ENCODE measurements around the gene GP9.
A peak's percentile ranks its signal among the peaks of the same experiment; 100 is the strongest.

Gene GP9

DNA sequence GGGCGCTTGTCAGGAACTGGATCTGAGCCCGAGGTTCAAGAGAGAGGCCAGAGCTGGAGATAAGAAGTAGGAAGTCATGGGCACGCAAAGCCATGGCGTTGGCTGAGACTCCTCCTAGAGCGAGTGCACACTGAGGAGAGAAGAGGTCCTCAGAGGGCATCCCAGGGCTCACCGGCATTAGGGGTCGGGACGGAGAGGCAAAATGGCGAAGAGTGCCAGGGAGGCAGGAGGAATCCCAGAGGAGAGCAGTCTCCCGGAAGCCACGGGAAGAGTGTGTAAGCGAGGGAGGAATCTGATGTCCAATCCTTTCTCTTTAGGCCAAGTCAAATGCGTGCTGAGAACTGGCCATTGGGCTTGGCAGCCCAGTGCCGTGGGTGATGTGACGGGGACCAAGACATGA lies 35.5 kb upstream of the GP9 start:
- DNase-seq (ENCODE audit: low read depth, low spot score) = no peak
- Histone ChIP-seq H3K4me3 (no peak overlapping the region), H3K27ac (peak overlapping the region; percentile 85; the same call in 1 of the 2 replicates), H3K9me3 (ENCODE audit: low read depth, low read length) (no peaks in the 10 kb centered on the region), H3K36me3 (ENCODE audit: insufficient read depth, low read length) (no peaks in the 10 kb centered on the region), H3K9ac (ENCODE audit: insufficient read length) (no peak overlapping the region)
- TF ChIP-seq FOXP2 (optimal IDR thresholded peaks at IDR 0.05; ENCODE audit: control extremely low read depth, extremely low read length, insufficient read depth) (no peak), EZH2 (IDR thresholded peaks at IDR 0.05) (no peak), POLR2AphosphoS5 (IDR thresholded peaks at IDR 0.05; ENCODE audit: borderline replicate concordance, low read depth, low read length) (no peak)

DNA sequence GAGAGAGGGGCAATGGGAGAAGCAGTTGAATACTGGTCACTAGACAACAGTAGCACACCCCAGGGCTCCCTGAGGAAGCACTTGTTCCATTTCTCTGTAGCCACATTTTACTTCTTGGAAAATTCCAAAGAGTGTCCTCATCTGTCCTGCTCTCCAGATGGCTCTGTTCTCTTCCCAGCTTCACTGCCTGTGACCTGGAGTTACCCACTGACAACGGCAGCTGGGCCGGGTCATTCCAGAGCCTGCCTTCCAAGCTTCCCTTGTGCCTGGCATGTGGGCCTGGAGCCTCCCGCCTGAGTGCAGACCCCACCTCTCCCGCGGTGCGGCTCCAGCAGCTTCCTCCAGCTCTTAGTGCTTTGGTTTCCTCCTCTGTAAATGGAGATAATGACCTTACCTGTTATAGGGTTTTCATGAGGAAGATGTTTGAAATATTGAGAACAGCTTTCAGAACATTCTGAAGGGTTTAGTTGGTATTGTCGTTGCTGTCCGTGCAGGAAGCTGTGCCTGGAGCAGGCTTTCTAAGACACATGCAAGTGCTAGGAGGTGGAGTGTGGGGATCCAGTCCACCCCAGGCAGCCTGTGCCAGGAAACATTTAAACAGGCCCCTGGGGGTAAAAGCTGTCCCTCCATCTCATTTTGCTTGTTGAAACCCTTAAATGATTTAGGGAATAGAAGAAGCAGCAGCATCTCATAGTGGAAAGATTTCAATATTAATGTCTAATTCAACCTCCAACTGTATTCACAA lies 34.7 kb upstream of the GP9 start:
- Histone ChIP-seq H3K9me3 (ENCODE audit: low read depth, low read length) (no peaks in the 10 kb centered on the region), H3K4me3 (peak overlapping the region; percentile 79), H3K36me3 (ENCODE audit: insufficient read depth, low read length) (no peaks in the 10 kb centered on the region), H3K9ac (ENCODE audit: insufficient read length) (peak overlapping the region; percentile 46), H3K27ac (peak overlapping the region; percentile 85)
- TF ChIP-seq POLR2AphosphoS5 (IDR thresholded peaks at IDR 0.05; ENCODE audit: borderline replicate concordance, low read depth, low read length) (no peak), EZH2 (IDR thresholded peaks at IDR 0.05) (no peak), FOXP2 (optimal IDR thresholded peaks at IDR 0.05; ENCODE audit: control extremely low read depth, extremely low read length, insufficient read depth) (no peak)
- peak; percentile 34 for DNase-seq (ENCODE audit: low read depth, low spot score)

DNA sequence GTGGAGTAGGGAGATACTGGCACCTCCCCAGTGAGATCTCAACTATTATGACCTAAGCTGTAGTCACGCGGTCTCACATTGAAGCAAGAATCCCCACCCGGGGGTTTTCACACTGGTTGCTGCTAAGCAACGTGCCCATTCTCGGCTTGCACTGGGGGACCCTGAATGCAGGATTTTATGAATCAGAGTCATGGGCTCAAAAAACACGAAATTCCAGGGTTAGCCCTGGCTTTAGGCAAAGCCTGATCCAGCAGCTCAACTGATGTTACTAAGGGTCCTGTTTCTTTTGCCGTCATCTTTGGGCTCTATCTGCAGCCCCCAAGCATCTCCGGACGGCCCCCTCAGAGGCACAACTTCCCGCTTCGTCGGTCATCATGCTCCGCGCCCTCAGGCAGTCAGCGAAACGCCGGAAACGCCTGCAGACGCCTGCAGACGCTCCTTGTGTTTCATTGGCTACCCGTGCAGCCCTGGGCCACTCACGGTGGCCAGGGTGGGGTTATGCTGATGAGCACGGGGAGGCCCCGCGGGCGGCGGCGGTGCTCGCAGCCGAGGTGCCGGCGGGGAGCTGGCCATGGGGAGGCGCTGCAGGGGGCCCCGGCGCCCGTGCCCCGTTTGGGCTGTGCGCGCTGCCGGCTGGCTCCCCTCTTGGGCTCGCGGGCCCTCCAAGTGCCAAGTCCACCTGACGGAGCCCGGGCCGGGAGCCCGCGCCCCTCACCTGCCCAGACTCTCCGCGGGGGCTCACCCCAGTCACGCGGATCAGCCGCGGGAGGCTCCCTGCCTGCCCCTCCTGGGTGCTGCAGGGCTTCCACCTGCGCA lies 33.6 kb upstream of the GP9 start:
- H3K27ac ChIP-seq = peak overlapping the region; percentile 89
- H3K36me3 ChIP-seq (ENCODE audit: insufficient read depth, low read length) = no peaks in the 10 kb centered on the region
- peak; percentile 84 for TF ChIP-seq POLR2AphosphoS5 (IDR thresholded peaks at IDR 0.05; ENCODE audit: borderline replicate concordance, low read depth, low read length)
- TF ChIP-seq EZH2 (IDR thresholded peaks at IDR 0.05) = no peak
- H3K9ac ChIP-seq (ENCODE audit: insufficient read length) = peak overlapping the region; percentile 77
- peak overlapping the region; percentile 79 for H3K4me3 ChIP-seq
- no peaks in the 10 kb centered on the region for H3K9me3 ChIP-seq (ENCODE audit: low read depth, low read length)
- DNase-seq (ENCODE audit: low read depth, low spot score) = peak; percentile 71

DNA sequence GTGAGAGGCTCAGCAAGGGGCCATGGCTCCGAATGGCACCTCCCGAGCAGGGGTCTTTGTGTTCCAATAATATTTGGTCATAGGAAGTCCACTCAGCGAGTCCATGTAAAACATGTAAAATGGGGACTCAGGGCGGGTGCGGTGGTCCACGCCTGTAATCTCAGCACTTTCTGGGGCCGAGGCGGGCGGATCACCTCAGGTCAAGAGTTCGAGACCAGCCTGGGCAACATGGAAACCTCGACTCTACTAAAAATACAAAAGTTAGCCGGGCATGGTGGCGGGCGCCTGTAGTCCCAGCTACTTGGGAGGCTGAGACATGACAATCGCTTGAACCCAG lies 33.1 kb upstream of the GP9 start:
- Histone ChIP-seq H3K9ac (ENCODE audit: insufficient read length) (peak overlapping the region; percentile 77), H3K27ac (peak overlapping the region; percentile 89), H3K9me3 (ENCODE audit: low read depth, low read length) (no peaks in the 10 kb centered on the region), H3K36me3 (ENCODE audit: insufficient read depth, low read length) (no peaks in the 10 kb centered on the region), H3K4me3 (peak overlapping the region; percentile 79)
- TF ChIP-seq EZH2 (IDR thresholded peaks at IDR 0.05) (no peak), POLR2AphosphoS5 (IDR thresholded peaks at IDR 0.05; ENCODE audit: borderline replicate concordance, low read depth, low read length) (no peak), FOXP2 (optimal IDR thresholded peaks at IDR 0.05; ENCODE audit: control extremely low read depth, extremely low read length, insufficient read depth) (no peak)
- DNase-seq (ENCODE audit: low read depth, low spot score) = no peak

DNA sequence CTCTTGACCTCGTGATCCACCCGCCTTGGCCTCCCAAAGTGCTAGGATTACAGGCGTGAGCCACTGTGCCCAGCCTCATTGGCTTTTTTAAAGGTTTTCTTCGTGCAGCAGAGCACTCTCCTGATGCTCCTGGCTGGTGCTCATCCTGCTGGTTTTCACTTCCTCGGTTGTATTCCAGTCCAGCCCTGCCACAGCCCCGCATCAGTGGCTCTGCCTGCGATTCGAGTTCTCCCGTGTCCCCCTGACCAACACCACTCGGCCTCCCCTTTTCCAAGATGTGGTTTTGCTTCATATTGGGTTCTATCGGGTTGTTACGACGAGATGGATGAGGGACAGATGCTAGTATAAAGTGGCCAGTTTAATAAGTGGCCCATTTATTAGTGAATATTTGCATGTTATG lies 31.7 kb upstream of the GP9 start:
- H3K9ac ChIP-seq (ENCODE audit: insufficient read length) = no peak overlapping the region
- H3K27ac ChIP-seq = no peak overlapping the region
- H3K36me3 ChIP-seq (ENCODE audit: insufficient read depth, low read length) = no peaks in the 10 kb centered on the region
- H3K4me3 ChIP-seq = no peak overlapping the region
- H3K9me3 ChIP-seq (ENCODE audit: low read depth, low read length) = no peaks in the 10 kb centered on the region
- no peak for DNase-seq (ENCODE audit: low read depth, low spot score)
- TF ChIP-seq POLR2AphosphoS5 (IDR thresholded peaks at IDR 0.05; ENCODE audit: borderline replicate concordance, low read depth, low read length) = no peak

DNA sequence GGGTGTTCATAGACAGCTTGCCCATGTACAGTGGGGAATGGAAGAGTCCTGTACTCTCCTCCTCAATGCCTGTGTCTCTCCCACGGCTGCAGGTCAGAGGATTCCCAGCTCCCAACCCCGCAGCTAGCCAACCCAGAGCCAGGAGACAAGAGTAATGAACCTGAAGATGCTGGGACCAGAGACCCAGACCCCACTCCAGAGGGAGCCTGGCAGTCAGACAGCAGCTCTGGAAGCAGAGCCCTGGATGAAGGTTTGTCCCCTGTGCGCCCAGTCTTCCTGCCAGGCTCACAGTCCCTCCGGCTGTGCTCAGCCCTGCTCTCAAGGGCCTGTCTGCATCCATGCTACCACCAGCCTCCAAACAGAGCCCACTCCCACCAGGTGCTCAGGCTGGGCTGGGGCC lies 30.0 kb upstream of the GP9 start:
- no peak overlapping the region for H3K9ac ChIP-seq (ENCODE audit: insufficient read length)
- DNase-seq (ENCODE audit: low read depth, low spot score) = no peak
- no peaks in the 10 kb centered on the region for H3K36me3 ChIP-seq (ENCODE audit: insufficient read depth, low read length)
- no peaks in the 10 kb centered on the region for H3K9me3 ChIP-seq (ENCODE audit: low read depth, low read length)
- H3K27ac ChIP-seq = no peak overlapping the region
- no peak overlapping the region for H3K4me3 ChIP-seq
- TF ChIP-seq EZH2 (IDR thresholded peaks at IDR 0.05) = no peak
- TF ChIP-seq FOXP2 (optimal IDR thresholded peaks at IDR 0.05; ENCODE audit: control extremely low read depth, extremely low read length, insufficient read depth) = no peak

DNA sequence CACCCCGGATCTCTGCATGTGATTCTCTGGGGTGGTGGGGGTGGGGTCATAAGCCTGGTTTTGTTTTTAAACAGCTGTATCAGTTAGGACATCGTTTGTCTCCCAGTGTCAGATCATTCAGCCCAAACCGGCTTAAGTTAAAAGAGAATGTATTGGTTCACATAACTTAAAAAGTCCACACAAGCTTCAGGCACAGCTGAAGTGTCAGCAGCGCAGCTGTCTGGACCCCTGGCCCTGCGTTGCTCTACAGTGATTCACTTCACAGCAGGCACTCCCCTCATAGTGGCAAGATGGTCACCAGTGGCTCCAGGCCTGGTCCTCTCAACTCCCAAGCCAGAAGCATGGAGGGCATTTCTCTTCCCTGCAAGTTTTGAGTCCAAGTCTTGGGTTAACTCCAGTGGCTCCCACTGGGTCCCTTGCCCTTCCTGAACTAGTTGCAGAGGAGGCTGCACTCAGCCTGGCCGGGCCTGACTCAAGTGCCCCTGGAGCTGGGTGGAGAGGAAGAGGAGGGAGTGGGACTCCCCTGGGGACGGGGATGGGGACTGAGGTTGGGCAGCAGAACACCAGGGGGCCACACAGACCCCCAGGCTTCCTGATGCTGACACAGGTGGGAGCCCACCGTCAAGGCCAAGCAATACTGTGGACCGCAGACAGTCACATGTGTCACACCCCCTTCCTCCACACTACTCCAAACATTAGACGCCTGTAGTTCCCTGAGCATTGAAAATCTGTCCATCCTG lies 28.9 kb upstream of the GP9 start:
- TF ChIP-seq POLR2AphosphoS5 (IDR thresholded peaks at IDR 0.05; ENCODE audit: borderline replicate concordance, low read depth, low read length) = no peak
- no peak for TF ChIP-seq EZH2 (IDR thresholded peaks at IDR 0.05)
- TF ChIP-seq FOXP2 (optimal IDR thresholded peaks at IDR 0.05; ENCODE audit: control extremely low read depth, extremely low read length, insufficient read depth) = no peak
- Histone ChIP-seq H3K27ac (no peak overlapping the region), H3K4me3 (no peak overlapping the region)

DNA sequence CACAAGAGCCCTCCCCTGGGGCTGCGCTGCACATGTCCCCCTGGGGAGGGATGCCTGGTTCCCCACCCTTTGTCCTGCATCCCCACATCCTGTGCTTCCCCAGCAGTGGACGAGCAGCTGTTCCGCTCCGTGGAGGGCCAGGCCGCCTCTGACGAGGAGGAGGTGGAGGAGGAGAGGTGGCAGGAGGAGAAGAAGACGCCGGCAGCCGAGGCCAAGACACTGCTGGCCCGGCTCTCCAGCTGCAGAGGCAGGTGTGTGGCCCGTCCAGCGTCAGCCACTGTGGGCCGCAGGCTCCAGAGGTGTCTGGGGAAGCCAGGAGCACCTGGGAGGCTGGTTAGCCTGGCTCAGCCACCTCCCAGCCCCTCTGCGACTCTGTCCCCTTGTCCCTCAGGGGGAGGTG lies 27.9 kb upstream of the GP9 start:
- DNase-seq (ENCODE audit: low read depth, low spot score) = no peak
- Histone ChIP-seq H3K27ac (no peak overlapping the region), H3K4me3 (no peak overlapping the region), H3K9ac (ENCODE audit: insufficient read length) (no peak overlapping the region), H3K9me3 (ENCODE audit: low read depth, low read length) (no peaks in the 10 kb centered on the region), H3K36me3 (ENCODE audit: insufficient read depth, low read length) (no peaks in the 10 kb centered on the region)
- TF ChIP-seq FOXP2 (optimal IDR thresholded peaks at IDR 0.05; ENCODE audit: control extremely low read depth, extremely low read length, insufficient read depth) = no peak
- no peak for TF ChIP-seq EZH2 (IDR thresholded peaks at IDR 0.05)
- no peak for TF ChIP-seq POLR2AphosphoS5 (IDR thresholded peaks at IDR 0.05; ENCODE audit: borderline replicate concordance, low read depth, low read length)

More for the DNA sequence above, 28.9 kb upstream of the GP9 start:
- no peaks in the 10 kb centered on the region for H3K9me3 ChIP-seq (ENCODE audit: low read depth, low read length)
- no peaks in the 10 kb centered on the region for H3K36me3 ChIP-seq (ENCODE audit: insufficient read depth, low read length)
- no peak overlapping the region for H3K9ac ChIP-seq (ENCODE audit: insufficient read length)
- no peak for DNase-seq (ENCODE audit: low read depth, low spot score)
